Measurements from ENCODE around the gene MRAS.

DNA sequence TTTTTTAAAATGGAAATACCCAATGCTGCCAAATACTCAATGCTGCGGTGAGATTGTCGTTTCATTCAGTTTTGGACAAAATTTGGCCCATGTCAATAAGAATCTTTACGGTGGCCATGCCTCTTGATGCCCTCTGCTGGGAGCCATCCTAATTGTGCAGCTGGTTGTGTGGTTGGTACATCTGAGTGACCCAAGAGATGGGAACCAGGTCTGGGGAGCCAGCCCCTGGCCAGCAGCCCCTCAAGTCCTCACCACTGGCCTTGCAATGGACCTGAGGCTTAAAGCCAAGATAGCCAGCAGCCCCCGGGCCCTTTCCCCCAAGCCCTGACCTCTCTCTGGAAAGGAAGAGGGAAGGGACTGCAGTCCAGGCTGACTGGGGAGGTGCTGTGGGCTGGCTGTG is 49.6 kb downstream of the MRAS start:
- TF ChIP-seq, protein P1, sequence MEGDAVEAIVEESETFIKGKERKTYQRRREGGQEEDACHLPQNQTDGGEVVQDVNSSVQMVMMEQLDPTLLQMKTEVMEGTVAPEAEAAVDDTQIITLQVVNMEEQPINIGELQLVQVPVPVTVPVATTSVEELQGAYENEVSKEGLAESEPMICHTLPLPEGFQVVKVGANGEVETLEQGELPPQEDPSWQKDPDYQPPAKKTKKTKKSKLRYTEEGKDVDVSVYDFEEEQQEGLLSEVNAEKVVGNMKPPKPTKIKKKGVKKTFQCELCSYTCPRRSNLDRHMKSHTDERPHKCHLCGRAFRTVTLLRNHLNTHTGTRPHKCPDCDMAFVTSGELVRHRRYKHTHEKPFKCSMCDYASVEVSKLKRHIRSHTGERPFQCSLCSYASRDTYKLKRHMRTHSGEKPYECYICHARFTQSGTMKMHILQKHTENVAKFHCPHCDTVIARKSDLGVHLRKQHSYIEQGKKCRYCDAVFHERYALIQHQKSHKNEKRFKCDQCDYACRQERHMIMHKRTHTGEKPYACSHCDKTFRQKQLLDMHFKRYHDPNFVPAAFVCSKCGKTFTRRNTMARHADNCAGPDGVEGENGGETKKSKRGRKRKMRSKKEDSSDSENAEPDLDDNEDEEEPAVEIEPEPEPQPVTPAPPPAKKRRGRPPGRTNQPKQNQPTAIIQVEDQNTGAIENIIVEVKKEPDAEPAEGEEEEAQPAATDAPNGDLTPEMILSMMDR (conservative IDR thresholded peaks at IDR 0.05 in 1 of 2, IDR thresholded peaks at IDR 0.05 in 1 of 2; ENCODE audit: extremely low read depth in 1 of 2, insufficient read depth in 1 of 2, low read depth in 1 of 2, low read length in 2 of 2) = peak; percentile 29 to 65
- TF ChIP-seq EZH2 (IDR thresholded peaks at IDR 0.05; ENCODE audit: borderline replicate concordance, low read length) = no peak

All from mammary epithelial cell (primary cell).